Inflammatory macrophage treated with lipopolysaccharide for 1 hour (primary cell): ENCODE results near the gene LRRC56.
"Not testable (repeated sequence)": the region's sequence is repeated elsewhere in the genome, so short reads cannot be mapped to it uniquely, and the experiment has no call there.

Experiments
- DNase-seq, 2 donors: peaks; one replicate each; pipeline ENCODE4 v3.0.0-alpha.2; 2020 to 2022

Gene LRRC56

DNA sequence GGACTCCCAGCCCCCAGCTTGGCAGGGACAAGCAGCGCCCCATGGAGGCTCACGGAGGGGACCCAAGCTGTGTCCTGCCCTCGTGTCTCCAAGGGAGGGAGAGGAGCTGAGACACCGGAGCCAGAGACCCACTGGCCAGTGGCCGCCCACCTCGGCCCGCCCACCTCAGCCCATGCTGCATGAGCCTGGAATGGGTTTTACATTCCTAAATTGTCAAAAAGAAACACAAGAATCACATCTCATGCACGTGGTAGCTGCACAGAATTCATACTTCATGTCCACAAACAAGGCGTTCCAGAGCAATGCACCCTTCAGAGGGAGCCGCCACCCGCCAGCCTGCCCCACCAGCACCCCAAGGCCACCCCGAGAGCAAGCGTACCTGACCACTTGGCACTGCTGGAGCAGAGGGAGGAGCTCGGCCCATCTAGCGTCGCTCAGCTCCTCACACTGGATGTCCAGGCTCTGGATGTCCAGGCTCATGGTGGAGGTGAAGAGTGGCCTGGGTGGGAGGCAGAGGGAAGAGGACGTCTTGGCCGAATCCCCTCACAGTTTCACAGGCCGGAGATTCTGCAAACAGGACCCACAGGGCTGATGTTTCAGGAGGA, 35.5 kb upstream of the LRRC56 start:
- DNase-seq = no peak

DNA sequence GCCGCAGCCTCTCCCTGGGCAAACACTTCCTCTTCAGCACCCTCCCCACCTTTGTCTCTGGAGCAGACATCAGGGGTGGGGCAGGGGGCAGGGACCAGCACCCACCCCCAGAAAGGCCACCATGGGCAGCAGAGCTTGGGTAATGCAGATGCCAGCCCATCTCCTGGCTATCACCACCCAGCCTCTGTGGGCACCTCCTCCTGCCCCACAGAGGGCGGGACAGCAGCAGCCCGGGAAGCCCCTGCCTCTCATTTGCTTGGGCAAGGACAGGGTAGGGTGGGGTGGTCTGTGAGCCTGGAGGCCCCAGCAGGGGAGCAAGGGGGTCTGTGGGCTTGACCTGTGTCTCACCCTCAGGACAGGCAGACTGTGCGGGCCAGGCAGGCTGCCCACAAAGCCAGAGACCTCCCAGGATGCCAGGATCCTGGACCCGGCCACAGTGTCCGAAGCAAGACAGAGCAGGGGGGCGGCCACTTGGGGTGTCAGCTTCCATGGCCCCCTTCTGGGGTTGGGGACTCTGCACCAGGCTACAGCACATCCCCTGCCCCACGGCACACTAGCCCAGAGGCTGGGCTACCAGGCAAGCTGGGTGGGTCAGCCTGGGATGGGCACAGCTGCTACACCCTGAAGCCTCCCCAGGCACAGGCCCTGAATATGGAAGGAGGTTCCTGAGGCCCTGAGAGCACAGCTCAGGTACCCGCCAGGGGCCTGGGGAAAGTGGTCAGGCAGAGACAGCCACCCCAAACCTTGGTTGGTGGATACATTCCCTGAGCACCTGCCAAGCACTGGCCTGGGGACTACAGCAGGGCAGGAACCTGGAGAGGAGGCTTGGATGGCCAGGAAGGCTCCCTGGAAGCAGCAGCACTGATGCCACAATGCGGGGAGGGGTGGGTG, 34.8 kb upstream of the LRRC56 start:
- no peak for DNase-seq

DNA sequence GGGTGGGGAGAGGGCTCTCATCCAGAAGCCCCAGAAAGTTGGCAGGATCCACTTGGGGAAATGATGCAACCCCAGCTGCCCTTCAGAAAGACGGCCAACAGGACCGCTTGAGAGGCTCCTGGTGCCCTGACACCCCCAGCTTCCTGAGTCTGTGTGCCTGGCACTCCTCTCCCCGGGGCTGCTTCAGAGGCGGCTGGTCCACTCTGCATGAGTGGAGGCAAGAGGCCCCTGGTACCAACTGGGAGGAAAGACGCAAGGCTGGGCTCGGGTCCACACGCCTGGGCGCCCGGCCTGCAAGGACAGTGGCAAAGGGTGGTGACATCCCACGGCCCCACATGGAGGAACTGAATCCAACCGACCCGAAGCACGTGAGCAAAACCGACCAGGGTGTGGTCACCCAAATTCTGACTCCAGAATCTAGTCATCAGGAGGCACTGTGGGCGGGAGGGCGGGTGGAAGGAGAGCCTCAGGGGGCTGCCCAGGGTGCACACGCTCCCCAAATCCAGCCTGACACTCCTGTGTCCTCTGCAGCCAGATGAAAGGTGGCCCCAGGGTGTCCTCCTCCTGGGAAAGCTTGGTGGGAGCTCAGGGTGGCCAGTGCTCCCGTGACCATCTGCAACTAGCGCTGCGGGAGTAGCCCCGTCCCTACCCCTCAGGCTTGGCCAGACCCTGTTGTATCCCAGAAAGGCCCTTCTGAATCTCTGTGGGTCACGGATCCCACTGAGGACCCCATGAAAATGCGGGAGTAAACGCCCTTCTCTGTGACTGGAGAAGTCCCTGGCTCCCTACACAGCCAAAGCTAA, 33.9 kb upstream of the LRRC56 start:
- peak; percentile 89 to 90 for DNase-seq

DNA sequence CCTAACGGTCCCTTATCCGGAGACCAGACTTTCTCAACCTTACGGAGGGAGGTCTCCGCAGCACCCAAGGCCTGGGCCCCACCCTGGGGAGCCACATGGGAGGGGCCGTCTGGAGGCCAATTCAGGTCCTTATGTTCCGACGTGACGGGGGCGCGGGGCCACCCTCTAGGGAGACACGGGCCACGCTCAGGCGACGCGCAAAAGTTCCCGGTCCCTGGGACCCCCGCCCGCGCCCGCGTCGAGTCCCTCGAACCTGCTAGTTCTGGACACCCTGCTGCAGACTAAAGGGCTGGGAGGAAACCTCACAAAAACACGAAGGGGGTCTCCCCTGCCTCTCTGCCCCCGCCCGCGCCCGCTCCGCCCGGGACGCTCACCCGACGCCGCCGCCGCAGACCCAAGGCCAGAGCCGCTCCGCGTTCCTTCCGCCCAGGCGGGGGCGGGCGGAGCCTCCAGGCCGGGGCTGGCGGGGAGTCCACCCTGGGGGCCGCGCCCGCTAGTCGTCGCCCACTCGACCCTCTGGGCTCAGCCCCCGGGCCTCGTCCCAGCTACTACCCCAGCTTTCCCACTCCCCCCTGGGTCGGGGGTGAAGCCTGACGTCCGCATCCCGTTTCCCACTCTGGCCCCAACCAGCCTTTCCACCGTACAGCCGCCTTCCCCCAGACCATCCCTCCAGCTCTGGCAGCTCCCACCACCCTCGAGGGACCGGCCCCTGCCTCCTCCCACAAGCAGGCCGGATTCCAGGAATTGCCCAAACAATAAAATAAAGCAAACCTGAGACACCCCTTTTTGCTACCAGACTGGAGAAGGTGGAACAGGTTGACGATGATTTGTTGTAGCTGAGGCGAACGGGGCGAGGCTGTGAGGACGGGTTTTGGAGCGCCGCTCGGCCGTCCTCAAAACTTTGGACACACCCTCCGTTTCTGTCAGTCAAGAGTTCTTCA, 33.0 kb upstream of the LRRC56 start:
- peak; percentile 40 to 49 for DNase-seq

DNA sequence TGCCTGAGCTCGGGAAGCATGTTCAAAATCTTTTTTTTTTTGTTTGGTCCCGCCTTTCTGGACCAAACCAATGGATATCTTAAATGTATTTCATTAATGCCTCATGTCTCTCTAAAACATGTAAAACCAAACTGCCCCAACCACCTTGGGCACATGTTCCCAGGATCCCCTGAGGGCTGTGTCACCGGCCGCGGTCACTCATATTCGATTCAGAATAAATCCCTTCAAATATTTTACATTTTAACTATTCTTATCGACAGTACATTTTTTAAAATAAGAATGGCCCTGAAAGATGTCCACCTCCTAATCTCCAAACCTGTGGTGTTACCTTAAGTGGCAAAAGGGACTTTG, 32.4 kb upstream of the LRRC56 start:
- no peak for DNase-seq

DNA sequence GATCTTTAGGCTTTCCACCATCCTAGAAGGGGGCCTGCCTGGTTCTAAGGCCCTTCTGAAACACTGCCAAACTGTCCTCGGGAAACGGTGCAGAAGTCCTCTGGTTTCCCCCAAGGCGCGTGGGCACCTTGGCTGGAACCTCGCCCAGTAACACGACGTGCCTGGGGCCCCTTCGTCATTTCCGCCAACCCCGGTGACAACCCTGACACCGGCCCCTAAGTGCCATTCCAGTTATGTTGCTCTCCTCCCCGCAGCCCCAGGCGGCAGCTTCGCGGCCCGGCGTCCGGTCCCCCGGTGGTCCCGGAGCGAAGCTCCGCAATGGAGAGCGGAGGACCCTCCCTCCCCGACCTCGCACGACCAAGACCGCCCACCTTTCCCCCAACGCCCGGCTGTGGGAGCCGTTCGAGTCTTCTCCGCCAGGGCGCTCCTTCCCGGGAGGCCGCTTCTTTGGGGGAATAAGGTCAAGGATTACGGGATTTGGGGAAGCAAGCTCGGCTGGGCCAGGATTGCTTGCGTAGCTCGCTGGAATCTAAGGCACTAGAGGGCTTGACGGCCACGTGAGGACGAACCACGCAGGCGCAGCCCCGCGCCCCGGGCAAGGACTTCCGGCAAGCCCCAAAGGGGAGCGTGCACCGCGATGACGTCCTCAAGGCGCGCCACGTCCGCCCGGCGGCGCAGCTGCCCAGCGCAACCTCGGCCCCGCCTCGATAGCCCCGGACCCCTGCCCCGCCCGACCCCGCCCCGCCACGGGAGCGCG, 30.9 kb upstream of the LRRC56 start:
- DNase-seq = peak; percentile 94 to 98

DNA sequence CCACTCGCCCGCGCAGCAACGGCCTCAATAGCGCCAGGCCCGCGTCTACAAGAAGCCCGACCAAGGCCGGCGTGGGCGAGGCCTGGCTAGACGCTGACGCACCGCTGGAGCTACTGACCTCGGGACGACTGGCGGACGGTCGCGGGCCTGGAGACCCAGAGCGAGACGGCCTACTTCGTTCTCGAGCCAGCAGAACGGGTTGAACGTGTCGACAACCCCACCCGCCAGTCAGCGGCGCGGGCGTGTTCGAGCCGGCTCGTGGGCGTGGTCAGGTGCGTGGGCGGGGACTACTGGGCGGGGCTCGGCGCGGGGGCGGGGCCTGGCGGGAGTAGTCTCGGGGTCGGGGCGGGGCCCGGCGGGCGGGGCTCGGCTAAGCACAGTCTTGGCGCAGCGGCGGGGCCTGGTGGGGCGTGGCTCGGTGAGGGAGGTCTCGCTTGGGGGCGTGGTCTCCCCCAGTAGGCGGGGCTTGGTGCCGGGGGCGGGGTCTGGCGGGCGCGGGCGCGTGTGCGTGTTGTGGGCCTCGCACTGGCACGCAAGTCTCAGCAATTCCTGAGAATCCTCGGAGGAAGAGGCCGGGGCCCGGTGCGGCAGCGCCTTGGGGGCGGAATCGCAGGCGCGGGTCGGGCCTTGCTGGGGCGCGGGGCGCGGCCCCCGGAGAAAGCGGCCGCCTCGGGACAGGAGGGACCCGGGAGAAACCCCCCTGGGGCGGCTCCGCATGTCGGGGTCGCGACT, 30.2 kb upstream of the LRRC56 start, which contains the start of gene RNH1:
Gene RNH1, minus strand, starts transcription at position 248 of the 732 bp plus-strand sequence. CDS start 5,080 bp downstream, outside the sequence.
- DNase-seq = peak; percentile 94 to 99

DNA sequence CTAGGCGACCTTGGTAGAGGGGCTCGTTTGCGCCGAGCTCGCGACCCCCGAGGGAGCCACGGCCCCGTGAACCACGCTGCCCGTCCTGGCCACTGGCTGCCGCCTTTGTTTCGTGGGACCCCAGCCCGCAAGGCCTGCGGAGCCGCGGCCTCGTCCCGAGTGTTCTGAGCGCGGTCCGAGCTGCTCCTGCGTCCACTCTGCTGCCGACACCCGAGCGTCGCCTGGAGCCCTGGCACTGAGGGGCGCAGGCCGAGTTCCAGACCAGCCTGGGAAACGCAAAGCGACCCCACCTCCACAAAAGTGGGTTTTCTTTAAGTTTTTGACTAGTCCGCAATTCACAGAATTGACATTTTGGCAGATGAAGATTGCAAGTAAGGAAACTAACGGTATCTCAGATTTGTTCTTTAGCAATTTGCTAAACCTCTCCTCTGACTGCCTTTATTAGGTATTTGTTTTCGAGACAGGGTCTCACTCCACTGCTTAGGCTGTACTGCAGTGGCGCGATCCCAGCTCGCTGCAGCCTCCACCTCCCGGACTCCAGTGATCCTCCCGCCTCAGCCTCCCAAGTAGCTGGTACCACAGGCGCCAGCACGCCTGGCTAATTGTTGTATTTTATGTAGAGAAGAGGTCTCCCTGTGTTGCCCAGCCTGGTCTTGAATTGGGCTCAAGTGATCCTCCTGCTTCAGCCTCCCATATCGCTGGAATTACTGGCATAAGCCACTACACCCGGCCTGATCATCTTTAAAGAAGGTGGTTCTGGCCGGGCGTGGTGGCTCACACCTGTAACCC, 29.4 kb upstream of the LRRC56 start:
- DNase-seq = no peak

DNA sequence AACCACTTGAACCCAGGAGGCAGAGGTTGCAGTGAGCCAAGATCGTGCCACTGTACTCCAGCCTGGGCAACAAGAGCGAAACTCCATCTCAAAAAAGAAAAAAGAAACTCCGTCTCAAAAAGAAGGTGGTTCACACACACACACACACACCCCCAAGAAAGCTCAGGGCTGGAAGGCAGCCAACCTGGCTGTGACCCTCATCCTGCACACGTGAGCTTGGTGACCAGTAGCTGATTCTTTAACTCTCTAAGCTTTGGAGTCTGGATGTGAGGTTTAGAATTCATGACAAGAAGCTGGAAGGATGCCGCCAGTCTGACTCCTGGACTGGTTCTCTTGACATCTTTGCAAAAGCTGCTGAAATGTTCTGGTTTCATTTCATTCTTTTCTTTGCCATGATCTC, 28.4 kb upstream of the LRRC56 start:
- no peak for DNase-seq

DNA sequence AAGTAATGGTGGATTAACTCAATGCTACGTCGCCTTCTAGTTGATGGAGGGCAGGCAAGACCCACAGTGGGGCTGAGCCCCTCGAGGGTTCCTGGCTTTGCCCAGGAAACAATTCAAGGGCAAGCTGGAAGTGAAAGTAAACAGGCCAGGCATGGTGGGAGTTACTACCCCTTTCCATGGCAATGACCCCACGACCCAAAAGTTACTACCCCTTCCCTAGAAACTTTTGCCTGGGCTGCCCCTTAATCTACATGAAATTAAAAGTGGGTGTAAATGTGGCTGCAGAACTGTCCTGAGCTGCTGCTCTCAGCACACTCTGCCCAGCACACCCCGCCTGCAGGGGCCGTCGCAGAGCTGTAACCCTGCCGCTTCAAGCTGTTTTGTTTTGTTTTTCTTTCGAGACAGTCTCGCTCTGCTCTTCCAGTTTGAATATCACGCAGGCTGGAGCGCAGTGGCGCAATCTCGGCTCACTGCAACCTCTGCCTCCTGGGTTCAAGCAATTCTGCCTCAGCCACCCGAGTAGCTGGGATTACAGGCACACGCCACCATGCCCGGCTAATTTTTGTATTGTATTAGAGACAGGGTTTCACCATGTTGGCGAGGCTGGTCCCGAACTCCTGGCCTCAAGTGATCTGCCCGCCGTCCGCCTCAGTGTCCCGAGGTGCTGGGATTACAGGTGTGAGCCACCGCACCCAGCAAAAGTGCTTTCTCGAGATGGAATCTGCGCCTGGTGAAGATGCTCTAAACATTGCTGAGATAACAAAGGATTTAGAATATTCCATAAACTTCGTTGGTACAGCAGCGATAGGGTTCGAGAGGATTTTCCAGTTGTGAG, 24.3 kb upstream of the LRRC56 start:
- DNase-seq = peak; percentile 28 to 34

DNA sequence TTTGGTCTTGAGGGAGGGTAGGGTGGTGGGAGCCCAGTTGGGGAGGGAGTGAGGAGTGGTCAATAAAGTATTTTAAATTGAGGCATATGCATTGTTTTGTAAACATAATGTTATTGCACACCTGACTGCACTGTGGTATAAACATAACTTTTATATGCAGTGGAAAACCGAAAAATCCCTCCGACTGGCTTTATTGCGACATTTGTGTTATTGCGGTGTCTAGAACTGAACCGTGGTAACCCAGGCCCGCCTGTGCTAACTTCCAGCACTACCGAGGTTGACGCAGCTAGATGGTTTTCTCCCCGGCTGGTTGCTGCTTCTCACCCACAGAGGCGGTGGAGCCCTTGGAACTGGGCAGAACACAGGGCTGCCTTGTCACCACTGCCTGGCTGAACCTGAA, 22.7 kb upstream of the LRRC56 start:
- DNase-seq = peak in 1 of 2 donors; percentile 27

DNA sequence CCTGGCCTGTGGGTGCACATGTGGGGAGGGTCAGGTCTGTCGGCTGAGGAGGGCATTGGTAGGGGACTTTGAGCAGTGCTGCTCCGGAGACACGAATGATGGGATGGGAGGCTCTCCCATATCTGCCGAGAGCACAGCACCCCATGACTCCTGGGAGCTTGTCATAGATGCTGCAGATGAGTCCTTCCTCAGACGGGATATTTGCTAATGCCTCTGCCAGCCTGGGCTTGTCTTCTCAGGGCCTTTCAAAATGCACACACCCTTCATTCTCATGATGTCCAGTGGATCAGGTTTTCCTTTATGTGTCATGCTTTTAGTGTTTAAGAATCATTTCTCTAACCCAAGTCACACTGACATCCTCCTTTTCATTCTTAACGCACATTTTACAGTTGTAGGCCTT, 22.2 kb upstream of the LRRC56 start:
- no peak for DNase-seq

DNA sequence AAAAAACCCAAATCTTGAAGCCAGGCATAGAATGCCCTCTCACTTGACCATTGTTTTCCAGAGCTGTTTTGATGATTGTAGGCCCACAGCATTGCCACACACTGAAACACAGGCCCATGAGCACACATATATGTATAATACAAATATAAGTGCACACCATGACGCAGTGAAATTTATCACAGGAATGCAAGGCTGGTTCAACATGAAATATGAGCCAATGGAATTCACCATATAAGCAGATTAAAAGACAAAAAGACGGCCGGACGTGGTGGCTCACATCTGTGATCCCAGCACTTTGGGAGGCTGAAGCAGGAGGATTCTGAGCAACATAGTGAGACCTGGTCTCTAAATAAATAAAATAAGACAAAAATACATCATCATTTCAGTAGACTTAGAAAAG, 20.9 kb upstream of the LRRC56 start:
- DNase-seq = no peak

DNA sequence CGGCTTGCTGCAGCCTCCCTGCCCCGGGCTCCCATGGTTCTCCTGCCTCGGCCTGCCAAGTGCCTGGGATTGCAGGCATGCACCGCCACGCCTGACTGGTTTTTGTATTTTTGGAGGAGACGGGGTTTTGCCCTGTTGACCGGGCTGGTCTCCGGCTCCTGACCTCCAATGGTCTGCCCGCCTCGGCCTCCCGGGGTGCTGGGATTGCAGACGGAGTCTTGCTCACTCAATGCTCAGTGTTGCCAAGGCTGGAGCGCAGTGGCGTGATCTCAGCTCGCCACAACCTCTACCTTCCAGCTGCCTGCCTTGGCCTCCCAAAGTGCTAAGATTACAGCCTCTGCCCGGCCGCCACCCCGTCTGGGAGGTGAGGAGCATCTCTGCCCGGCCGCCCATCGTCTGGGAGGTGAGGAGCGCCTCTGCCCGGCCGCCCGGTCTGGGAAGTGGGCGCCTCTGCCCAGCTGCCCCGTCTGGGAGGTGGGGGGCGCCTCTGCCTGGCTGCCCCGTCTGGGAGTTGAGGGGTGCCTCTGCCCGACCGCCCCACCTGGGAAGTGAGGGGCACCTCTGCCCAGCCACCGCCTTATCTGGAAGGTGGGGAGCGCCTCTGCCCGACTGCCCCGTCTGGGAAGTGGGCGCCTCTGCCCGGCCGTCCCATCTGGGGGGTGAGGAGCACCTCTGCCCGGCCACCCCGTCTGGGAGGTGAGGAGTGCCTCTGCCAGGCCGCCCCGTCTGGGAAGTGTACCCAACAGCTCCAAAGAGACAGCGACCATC, 20.2 kb upstream of the LRRC56 start:
- DNase-seq = not testable (repeated sequence)

DNA sequence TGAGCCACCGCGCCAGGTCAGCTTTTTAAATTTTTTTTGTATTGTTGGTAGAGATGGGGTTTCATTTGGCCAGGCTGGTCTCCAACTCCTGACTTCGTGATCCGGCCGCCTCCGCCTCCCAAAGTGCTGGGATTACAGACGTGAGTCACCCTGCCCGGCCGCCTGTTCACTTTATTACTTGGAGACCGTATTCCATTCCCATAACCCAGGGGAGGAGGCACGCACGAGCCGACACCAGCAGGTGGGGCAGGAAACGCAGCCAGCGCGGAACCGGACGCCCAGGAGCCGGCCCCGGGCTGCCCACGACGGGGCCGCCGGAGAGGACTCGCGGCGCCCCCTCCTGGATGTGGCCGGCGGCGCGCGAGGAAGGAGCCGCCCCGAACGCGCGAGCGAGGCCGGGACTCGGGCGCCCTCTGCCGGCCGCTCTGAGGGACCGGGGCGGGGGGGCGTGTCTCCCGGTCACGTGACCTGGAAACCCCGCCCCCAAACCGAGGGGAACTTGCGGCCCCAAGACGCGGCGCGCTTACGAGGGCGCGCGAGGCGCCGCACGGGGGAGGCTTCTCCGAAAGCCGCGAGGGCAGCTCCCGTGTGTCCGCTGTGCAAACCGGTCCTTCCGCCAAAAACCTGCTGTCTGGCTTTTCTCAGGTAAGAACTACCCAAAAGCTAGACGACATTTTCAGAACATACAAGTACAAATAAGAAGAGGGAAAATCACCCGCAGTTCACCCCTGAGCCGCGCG, 18.7 kb upstream of the LRRC56 start:
- peak; percentile 88 to 98 for DNase-seq

DNA sequence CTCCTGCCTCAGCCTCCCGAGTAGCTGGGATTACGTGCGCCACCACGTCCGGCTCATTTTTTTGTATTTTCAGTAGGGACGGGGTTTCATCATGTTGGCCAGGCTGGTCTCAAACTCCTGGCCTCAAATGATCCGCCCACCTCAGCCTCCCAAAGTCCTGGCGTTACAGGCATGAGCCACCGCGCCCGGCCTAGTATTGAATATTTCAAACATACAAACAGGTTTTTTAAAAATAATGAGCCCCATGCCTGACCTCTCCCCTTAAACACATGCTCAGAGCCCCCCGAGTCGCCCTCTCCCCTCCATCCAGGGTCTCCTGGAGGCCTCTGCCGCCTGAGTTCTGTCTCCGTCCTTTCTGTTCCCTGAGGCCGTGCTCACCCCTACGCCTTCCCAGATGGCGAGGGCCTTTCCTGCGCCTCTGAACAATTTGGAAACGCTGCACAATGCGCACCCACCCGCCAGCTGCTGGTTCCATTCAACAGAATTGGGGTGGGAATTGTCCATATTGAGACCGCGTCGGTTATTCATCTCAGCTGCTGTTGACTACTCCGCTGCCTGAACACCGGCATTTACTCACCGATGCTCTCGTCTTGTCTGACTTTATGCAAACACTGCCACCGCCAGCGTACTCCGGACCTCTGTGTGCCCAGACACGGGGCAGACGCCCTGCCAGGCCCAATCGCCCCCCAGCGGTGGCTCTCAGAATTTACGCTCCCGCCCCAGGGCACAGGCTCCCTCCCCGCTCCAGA, 16.7 kb upstream of the LRRC56 start:
- peak in 1 of 2 donors; percentile 9 for DNase-seq
